K562 (cell line): Measurements from ENCODE around the gene IRF2. TPM values are rescaled to one million over a fixed set of nuclear protein-coding genes. Genes with fewer than 3 reads are reported as not detected.
A peak's percentile ranks its signal among the peaks of the same experiment; 100 is the strongest.

ENCODE experiments used
- ARNT ChIP-seq, 2 experiments: fragments of 450-650 bp; IDR thresholded peaks; 2 replicates each; pipeline ENCODE4 v1.6.1; 2016; ENCODE audit warnings: mild to moderate bottlenecking in 1 of 2
- CEBPG ChIP-seq, 3 experiments: fragments of 200-800 bp in 1 of 3; sonication (Bioruptor generic) in 1 of 3; sonication (generic) in 1 of 3; formaldehyde crosslinking in 1 of 3; IDR thresholded peaks in 2 of 3; conservative IDR thresholded peaks in 1 of 3; 2 replicates each; pipeline versions ENCODE4 v1.6.1 to v1.8.0; 2016 to 2022; ENCODE audit warnings: missing compliant biosample characterization in 2 of 3, missing genetic modification characterization in 2 of 3, mild to moderate bottlenecking in 1 of 3, missing genetic modification reagents in 1 of 3
- CREB3 ChIP-seq: fragments of 450-650 bp; conservative IDR thresholded peaks from 2 replicates; pipeline ENCODE4 v1.6.1; 2016; ENCODE audit warnings: missing genetic modification characterization, low read depth, mild to moderate bottlenecking, missing compliant biosample characterization, moderate library complexity
- E2F5 ChIP-seq: sonication (generic); formaldehyde crosslinking; IDR thresholded peaks from 2 replicates; pipeline ENCODE4 v1.8.0; 2022; ENCODE audit warnings: mild to moderate bottlenecking, missing genetic modification reagents
- MEIS2 ChIP-seq: fragments of 450-650 bp; IDR thresholded peaks from 2 replicates; pipeline ENCODE4 v1.6.1; 2014; ENCODE audit warnings: mild to moderate bottlenecking; ENCODE audit not compliant: partially characterized antibody
- NCOA1 ChIP-seq: fragments of 450-650 bp; IDR thresholded peaks from 2 replicates; pipeline ENCODE4 v1.6.1; 2016; ENCODE audit warnings: low read depth
- SAFB ChIP-seq: fragments of 200-400 bp; formaldehyde crosslinking; IDR thresholded peaks from 2 replicates; pipeline ENCODE4 v1.6.1; 2017; ENCODE audit warnings: low read depth, low read length, borderline replicate concordance
- SMARCC2 ChIP-seq: fragments of 450-650 bp; IDR thresholded peaks from 2 replicates; pipeline ENCODE4 v1.6.1; 2017; ENCODE audit warnings: antibody characterized with exemption, moderate library complexity, mild to moderate bottlenecking, low read depth
- SMARCE1 ChIP-seq: fragments of 450-650 bp; IDR thresholded peaks from 2 replicates; pipeline ENCODE4 v1.7.1; 2016; ENCODE audit warnings: mild to moderate bottlenecking
- TGIF2 ChIP-seq: sonication (generic); formaldehyde crosslinking; IDR thresholded peaks from 2 replicates; pipeline ENCODE4 v1.8.1; 2022; ENCODE audit warnings: mild to moderate bottlenecking, missing genetic modification reagents, moderate library complexity
- ZMIZ1 ChIP-seq, 2 experiments: fragments of 150-350 bp in 1 of 2; IDR thresholded peaks; 2 replicates each; pipeline ENCODE4 v1.6.1; 2012 to 2016; ENCODE audit warnings: low read depth in 2 of 2, low read length in 2 of 2, mild to moderate bottlenecking in 1 of 2, moderate library complexity in 1 of 2
- ZNF316 ChIP-seq: fragments of 450-650 bp; IDR thresholded peaks from 2 replicates; pipeline ENCODE4 v1.6.1; 2016
- ZNF444 ChIP-seq: fragments of 250-450 bp; sonication (Bioruptor Pico); IDR thresholded peaks from 2 replicates; pipeline ENCODE4 v1.4.0; 2020; ENCODE audit warnings: mild to moderate bottlenecking, moderate library complexity
- ZNF586 ChIP-seq: fragments of 450-650 bp; formaldehyde crosslinking; conservative IDR thresholded peaks from 2 replicates; pipeline ENCODE4 v1.4.0; 2020; ENCODE audit warnings: mild to moderate bottlenecking, moderate library complexity
- ZNF592 ChIP-seq: fragments of 450-650 bp; IDR thresholded peaks from 2 replicates; pipeline ENCODE4 v1.6.1; 2017; ENCODE audit warnings: antibody characterized with exemption, mild to moderate bottlenecking
- ZNF766 ChIP-seq: fragments of 200-800 bp; sonication (Bioruptor generic); conservative IDR thresholded peaks from 2 replicates; pipeline ENCODE4 v1.6.1; 2016; ENCODE audit warnings: missing genetic modification characterization, missing compliant biosample characterization
- polyA plus RNA-seq, 8 experiments: library from polyadenylated mRNA; depleted of rRNA in 4 of 8; stranded (reverse) in 5 of 8; unstranded in 3 of 8; fragments of >200 nt; fragmentation: Nextera tagmentation in 2 of 8; fragmentation: Illumina TruSeq in 1 of 8; extraction: Ambion mirVana in 2 of 8; extraction: Trizol in 1 of 8; gene quantifications; 2 replicates each; pipeline versions ENCODE4 v1.2.1 to v1.2.3, GENCODE V29; 2011 to 2014; ENCODE audit warnings: inconsistent platforms in 1 of 8, missing spikeins in 1 of 8
- total RNA-seq, 7 experiments: library from RNA; depleted of rRNA in 6 of 7; stranded (reverse); fragments of >200 nt in 6 of 7; fragmentation: Illumina TruSeq in 2 of 7; extraction: Trizol in 2 of 7; gene quantifications; 2 replicates each; pipeline versions ENCODE4 v1.2.1 to v1.2.3, GENCODE V29; 2011 to 2021; ENCODE audit warnings: low replicate concordance in 1 of 7

The IRF2 gene
- total and polyA plus RNA-seq, 9 of the 15 experiments (the other 6 are each of a cell fraction or from before 2014, with no cell fraction given): 7.1 to 17.1 (median 11.3) TPM

GRCh38 chr4:184514121-184514988 is 40.0 kb upstream of the IRF2 start (continued):
- TF ChIP-seq CREB3 (tag) (no peak), ZNF316 (peak; percentile 89), NCOA1 (no peak), TGIF2 (no peak), ZMIZ1 (IDR thresholded peaks at IDR 0.05; ENCODE audit: low read depth in 2 of 2, low read length in 2 of 2) (no peak), SAFB (no peak), SMARCC2 (peak; percentile 49; the same call in 1 of the 2 replicates), CEBPG (CRISPR knock-in tag; IDR thresholded peaks at IDR 0.05) (no peak), CEBPG (tag; conservative IDR thresholded peaks at IDR 0.05 in 1 of 2, IDR thresholded peaks at IDR 0.05 in 1 of 2) (no peak), ARNT (IDR thresholded peaks at IDR 0.05) (no peak), SMARCE1 (peak; percentile 52), ZNF444 (CRISPR knock-in tag) (no peak), MEIS2 (no peak), ZNF586 (CRISPR knock-in tag) (no peak), E2F5 (no peak), ZNF766 (CRISPR knock-in tag) (no peak), ZNF592 (peak; percentile 3; the same call in 1 of the 2 replicates)
